Testis (tissue), 2 donors: ENCODE measurements around the gene RPRD2.

Experiments used
- CTCF ChIP-seq, 3 experiments: fragments of 450-650 bp in 2 of 3; fragments of 200-600 bp in 1 of 3; sonication (generic) in 1 of 3; IDR thresholded peaks; one replicate each; pipeline ENCODE4 v1.5.1; 2016 to 2019; ENCODE audit warnings: antibody characterized with exemption in 3 of 3, mild to moderate bottlenecking in 2 of 3, moderate library complexity in 1 of 3
- POLR2A ChIP-seq: fragments of 450-650 bp; IDR thresholded peaks from one replicate; pipeline ENCODE4 v1.6.1; 2017; ENCODE audit warnings: antibody characterized with exemption, mild to moderate bottlenecking, moderate library complexity

GRCh38 chr1:150511985-150512660 is 148.2 kb downstream of the RPRD2 start:
- no peak for TF ChIP-seq POLR2A
- no peak for TF ChIP-seq CTCF (IDR thresholded peaks at IDR 0.05)
